Suppressor macrophage (primary cell): ENCODE measurements around the gene GRIK2.
"Not testable (repeated sequence)": the region's sequence is repeated elsewhere in the genome, so short reads cannot be mapped to it uniquely, and the experiment has no call there.

ENCODE experiments used
- DNase-seq, 4 experiments: peaks; one replicate each; pipeline ENCODE4 v3.0.0-alpha.2; 2020 to 2022

Gene GRIK2

GRCh38 chr6:101541894-101542293, 148.4 kb downstream of the GRIK2 start:
- no peak for DNase-seq

GRCh38 chr6:101543796-101544195, 150.3 kb downstream of the GRIK2 start:
- no peak for DNase-seq

GRCh38 chr6:101544286-101544685, 150.8 kb downstream of the GRIK2 start:
- no peak for DNase-seq

GRCh38 chr6:101545191-101545590, 151.7 kb downstream of the GRIK2 start:
- DNase-seq, result no peak

- no peak for DNase-seq
These were observed 156.9 kb downstream of the GRIK2 start for GRCh38 chr6:101550451-101550850.

GRCh38 chr6:101554231-101554630, 160.7 kb downstream of the GRIK2 start:
- no peak for DNase-seq

GRCh38 chr6:101558712-101559111, 165.2 kb downstream of the GRIK2 start:
- no peak for DNase-seq

GRCh38 chr6:101572627-101573026, 179.1 kb downstream of the GRIK2 start:
- no peak for DNase-seq

GRCh38 chr6:101577091-101577490, 183.6 kb downstream of the GRIK2 start:
- DNase-seq, result no peak

- DNase-seq, result no peak
These were observed 184.8 kb downstream of the GRIK2 start for GRCh38 chr6:101578306-101578705.

- DNase-seq, result no peak
These were observed 189.3 kb downstream of the GRIK2 start for GRCh38 chr6:101582792-101583191.

GRCh38 chr6:101585501-101585900, 192.0 kb downstream of the GRIK2 start:
- DNase-seq, result no peak

- DNase-seq, result no peak
These were observed 194.8 kb downstream of the GRIK2 start for GRCh38 chr6:101588343-101588742.

- DNase-seq, result no peak
These were observed 201.8 kb downstream of the GRIK2 start for GRCh38 chr6:101595276-101595675.

GRCh38 chr6:101597693-101598092, 204.2 kb downstream of the GRIK2 start:
- DNase-seq, result no peak

- no peak for DNase-seq
These were observed 211.9 kb downstream of the GRIK2 start for GRCh38 chr6:101605426-101605825.

- no peak for DNase-seq
These were observed 212.4 kb downstream of the GRIK2 start for GRCh38 chr6:101605874-101606273.

GRCh38 chr6:101607111-101607690, 213.7 kb downstream of the GRIK2 start:
- DNase-seq, result no peak

GRCh38 chr6:101608703-101609102, 215.2 kb downstream of the GRIK2 start:
- no peak for DNase-seq

- DNase-seq, result no peak
These were observed 220.0 kb downstream of the GRIK2 start for GRCh38 chr6:101613556-101613955.

GRCh38 chr6:101614774-101615173, 221.3 kb downstream of the GRIK2 start:
- no peak for DNase-seq

GRCh38 chr6:101626269-101626668, 232.8 kb downstream of the GRIK2 start:
- no peak for DNase-seq

- DNase-seq, result no peak
These were observed 237.4 kb downstream of the GRIK2 start for GRCh38 chr6:101630941-101631340.

- DNase-seq, result no peak
These were observed 239.6 kb downstream of the GRIK2 start for GRCh38 chr6:101633081-101633480.

- DNase-seq, result not testable (repeated sequence)
These were observed 245.4 kb downstream of the GRIK2 start for GRCh38 chr6:101638865-101639264.
